ENCODE data around the gene HTT. TPM values are rescaled to one million over a fixed set of nuclear protein-coding genes. Genes with fewer than 3 reads are reported as not detected.

Gene HTT
- total and polyA plus RNA-seq, 2 of the 13 experiments (the other 11 are each of a cell fraction or from before 2014, with no cell fraction given), result 17.5 to 19.5 TPM

- TF ChIP-seq ZBTB44 (CRISPR knock-in tag; IDR thresholded peaks at IDR 0.05) (no peak), GPN1 (CRISPR knock-in tag; IDR thresholded peaks at IDR 0.05; ENCODE audit: borderline replicate concordance) (no peak), ZNF124 (CRISPR knock-in tag; IDR thresholded peaks at IDR 0.05) (no peak), ZNF766 (CRISPR knock-in tag; IDR thresholded peaks at IDR 0.05; ENCODE audit: borderline replicate concordance) (no peak), HNF4G (IDR thresholded peaks at IDR 0.05; ENCODE audit: borderline replicate concordance, low read depth, low read length) (no peak), HNF4G (CRISPR knock-in tag; IDR thresholded peaks at IDR 0.05; ENCODE audit: borderline replicate concordance, low read depth) (no peak), ZNF580 (CRISPR knock-in tag; IDR thresholded peaks at IDR 0.05; ENCODE audit: borderline replicate concordance, low read depth) (no peak), TFAP4 (IDR thresholded peaks at IDR 0.05; ENCODE audit: borderline replicate concordance, low read depth) (no peak), MBD4 (IDR thresholded peaks at IDR 0.05; ENCODE audit: borderline replicate concordance, low read length) (no peak), ZNF770 (CRISPR knock-in tag; IDR thresholded peaks at IDR 0.05) (no peak), ZBTB1 (CRISPR knock-in tag; IDR thresholded peaks at IDR 0.05; ENCODE audit: borderline replicate concordance) (no peak), FOXJ3 (CRISPR knock-in tag; IDR thresholded peaks at IDR 0.05; ENCODE audit: borderline replicate concordance) (no peak), ZNF180 (CRISPR knock-in tag; IDR thresholded peaks at IDR 0.05; ENCODE audit: borderline replicate concordance, low read depth) (no peak), PREB (CRISPR knock-in tag; IDR thresholded peaks at IDR 0.05) (no peak), ZNF549 (CRISPR knock-in tag; IDR thresholded peaks at IDR 0.05) (no peak), EP300 (IDR thresholded peaks at IDR 0.05; ENCODE audit: low read depth in 2 of 2, low read length in 2 of 2) (peak in 1 of 2 experiments; percentile 9; a peak in 1 of 4 replicates), EP300 (CRISPR knock-in tag; IDR thresholded peaks at IDR 0.05; ENCODE audit: borderline replicate concordance) (no peak), SMC3 (IDR thresholded peaks at IDR 0.05; ENCODE audit: low read length) (no peak), ZNF710 (CRISPR knock-in tag; IDR thresholded peaks at IDR 0.05; ENCODE audit: borderline replicate concordance) (no peak), ATF1 (CRISPR knock-in tag; IDR thresholded peaks at IDR 0.05) (no peak), PRPF4 (IDR thresholded peaks at IDR 0.05; ENCODE audit: low read depth, low read length, poor library complexity, severe bottlenecking) (no peak)
Measured at GRCh38 chr4:3179126-3179706, 104.7 kb downstream of the HTT start (continued).

Measured in HepG2 (cell line).